ENCODE measurements around the gene AMY1B.
"Not testable (repeated sequence)": the region's sequence is repeated elsewhere in the genome, so short reads cannot be mapped to it uniquely, and the experiment has no call there.

AMY1B gene

DNA sequence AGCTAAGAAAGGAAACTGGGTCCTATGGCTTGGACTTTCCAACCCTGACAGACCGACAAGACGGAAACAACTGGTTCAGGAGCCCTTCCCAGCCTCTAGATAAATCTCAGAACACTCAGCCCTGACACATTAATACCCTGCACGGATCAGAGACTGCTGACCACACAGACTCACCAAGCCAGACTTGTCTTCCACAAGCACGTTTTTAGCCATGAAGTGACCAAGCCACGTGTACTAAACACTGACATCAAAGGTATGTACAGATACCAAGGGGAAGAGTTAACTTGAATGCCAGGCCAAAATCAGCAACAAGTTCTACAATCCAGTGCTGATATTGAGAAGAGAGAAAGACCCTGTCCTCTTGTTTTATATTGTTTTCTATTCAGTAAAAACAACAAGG is at the start of gene AMY1B:
Gene AMY1B (minus strand): TSS at position 101 of the 400 bp plus-strand sequence. CDS start 571 bp downstream, outside the sequence.
- not testable (repeated sequence) for DNase-seq

DNA sequence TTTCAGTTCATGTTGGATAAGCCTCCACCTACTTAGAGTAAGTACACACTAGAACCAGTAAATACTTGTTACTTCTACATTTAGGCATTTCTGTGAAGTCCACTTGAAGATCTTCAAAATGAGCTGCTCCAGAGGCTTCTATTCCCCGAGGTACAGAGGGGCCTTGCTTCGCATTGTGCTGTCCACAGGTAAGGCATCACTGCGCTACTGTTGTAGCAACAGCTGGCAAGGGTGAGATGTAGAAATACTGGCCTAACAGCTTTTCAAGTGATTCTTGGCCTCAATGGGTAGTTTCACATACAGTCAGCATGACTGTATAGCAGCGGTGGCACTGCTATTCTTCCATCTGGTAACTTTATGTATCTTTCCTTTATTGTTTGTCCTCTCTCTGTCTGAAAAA is 49.0 kb upstream of the AMY1B start:
- not testable (repeated sequence) for DNase-seq

DNA sequence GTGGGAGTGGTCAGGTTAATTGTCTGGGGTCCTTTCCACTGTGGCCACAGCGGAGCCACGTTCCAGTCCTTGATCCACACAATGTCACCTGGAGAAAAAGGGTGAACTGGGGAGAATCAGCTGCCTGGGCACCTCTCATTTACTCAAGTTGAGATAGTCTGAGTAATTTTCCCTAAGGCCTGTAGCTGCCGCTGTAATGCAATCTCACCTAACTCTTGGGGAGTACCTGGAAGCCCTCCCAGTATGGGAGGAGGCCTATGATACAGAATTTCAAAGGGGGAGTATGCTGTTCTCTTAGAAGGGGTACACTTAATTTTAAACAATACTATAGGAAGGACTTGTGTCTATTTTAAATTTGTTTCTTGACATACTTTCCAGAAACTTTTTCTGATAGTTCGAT is 48.4 kb upstream of the AMY1B start:
- DNase-seq: not testable (repeated sequence)

DNA sequence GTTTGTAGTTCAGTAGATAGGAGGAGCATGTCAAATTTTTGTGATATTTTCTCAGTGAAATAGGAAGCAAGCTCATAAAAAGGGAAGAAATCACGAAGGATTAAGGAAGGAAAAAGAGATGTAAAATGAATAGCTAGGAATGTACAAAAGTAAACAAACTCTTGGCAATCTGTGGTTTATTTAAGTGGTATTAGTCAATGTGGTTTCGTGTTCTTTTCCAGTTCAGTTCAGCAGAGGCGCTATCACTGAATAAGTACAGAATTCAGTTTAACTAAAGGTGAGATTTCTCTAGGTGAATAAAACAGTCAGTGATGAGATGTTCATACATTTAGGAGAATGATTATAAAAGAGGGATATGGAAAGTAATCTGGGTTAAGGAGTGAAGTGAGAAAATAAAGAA is 42.0 kb upstream of the AMY1B start:
- DNase-seq: not testable (repeated sequence)

DNA sequence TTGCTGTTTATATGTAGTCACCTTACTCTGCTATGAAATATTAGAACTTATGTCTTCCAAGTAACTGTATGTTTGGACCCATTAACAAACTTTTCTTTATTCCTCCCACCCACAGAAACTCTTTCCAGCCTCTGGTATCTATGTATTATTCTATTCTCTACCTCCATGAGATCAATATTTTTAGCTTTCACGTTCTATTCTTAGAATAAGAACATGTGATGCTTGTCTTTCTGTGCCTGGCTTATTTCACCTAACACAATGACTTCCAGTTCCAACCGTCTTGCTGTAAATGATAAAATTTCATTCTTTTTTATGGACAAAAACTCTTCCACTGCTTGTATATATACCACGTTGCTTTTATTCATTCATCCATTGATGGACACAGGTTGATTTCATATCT is 39.3 kb upstream of the AMY1B start:
- DNase-seq: not testable (repeated sequence)

DNA sequence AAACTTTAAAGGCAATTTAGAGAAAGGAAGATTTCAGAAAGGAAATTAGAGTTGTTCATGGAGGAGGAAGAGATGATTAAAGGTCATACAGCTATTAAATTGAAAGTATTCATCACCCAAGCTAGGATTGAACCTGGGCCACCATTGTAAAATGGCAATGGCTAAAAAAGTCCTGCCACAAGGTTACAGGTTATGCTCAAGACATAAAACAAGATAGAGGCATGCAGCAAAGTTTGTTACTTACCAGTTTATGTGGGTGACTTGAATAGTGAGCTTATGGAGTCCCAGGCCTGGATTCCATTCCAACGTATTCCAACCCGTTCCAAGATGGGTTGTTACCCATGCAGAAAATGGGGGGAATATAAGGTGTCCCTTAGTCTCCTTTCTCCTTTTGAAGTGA is 25.5 kb upstream of the AMY1B start:
- not testable (repeated sequence) for DNase-seq

DNA sequence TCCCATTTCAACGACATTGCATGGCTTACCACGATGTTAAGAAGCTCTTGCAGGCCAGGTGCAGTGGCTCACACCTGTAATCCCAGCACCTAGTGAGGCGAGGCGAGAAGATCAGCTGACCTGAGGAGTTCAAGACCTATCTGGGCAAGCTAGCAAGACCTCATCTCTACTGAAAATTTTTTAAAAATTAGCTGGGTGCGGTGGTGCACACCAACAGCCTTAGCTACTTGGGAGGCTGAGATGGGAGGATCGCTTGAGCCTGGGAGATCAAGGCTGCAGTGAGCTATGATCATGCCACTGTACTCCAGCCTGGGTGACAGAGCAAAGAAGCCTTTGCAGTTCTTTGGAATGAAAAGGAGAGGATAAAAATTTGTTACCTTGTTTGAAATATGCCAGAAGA is 21.4 kb upstream of the AMY1B start:
- DNase-seq: not testable (repeated sequence)

DNA sequence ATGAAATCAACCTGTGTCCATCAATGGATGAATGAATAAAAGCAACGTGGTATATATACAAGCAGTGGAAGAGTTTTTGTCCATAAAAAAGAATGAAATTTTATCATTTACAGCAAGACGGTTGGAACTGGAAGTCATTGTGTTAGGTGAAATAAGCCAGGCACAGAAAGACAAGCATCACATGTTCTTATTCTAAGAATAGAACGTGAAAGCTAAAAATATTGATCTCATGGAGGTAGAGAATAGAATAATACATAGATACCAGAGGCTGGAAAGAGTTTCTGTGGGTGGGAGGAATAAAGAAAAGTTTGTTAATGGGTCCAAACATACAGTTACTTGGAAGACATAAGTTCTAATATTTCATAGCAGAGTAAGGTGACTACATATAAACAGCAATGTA is 14.4 kb upstream of the AMY1B start:
- DNase-seq: not testable (repeated sequence)

DNA sequence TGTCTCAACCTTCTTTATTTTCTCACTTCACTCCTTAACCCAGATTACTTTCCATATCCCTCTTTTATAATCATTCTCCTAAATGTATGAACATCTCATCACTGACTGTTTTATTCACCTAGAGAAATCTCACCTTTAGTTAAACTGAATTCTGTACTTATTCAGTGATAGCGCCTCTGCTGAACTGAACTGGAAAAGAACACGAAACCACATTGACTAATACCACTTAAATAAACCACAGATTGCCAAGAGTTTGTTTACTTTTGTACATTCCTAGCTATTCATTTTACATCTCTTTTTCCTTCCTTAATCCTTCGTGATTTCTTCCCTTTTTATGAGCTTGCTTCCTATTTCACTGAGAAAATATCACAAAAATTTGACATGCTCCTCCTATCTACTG is 11.7 kb upstream of the AMY1B start:
- DNase-seq: not testable (repeated sequence)

DNA sequence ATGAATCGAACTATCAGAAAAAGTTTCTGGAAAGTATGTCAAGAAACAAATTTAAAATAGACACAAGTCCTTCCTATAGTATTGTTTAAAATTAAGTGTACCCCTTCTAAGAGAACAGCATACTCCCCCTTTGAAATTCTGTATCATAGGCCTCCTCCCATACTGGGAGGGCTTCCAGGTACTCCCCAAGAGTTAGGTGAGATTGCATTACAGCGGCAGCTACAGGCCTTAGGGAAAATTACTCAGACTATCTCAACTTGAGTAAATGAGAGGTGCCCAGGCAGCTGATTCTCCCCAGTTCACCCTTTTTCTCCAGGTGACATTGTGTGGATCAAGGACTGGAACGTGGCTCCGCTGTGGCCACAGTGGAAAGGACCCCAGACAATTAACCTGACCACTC is 5.2 kb upstream of the AMY1B start:
- not testable (repeated sequence) for DNase-seq

DNA sequence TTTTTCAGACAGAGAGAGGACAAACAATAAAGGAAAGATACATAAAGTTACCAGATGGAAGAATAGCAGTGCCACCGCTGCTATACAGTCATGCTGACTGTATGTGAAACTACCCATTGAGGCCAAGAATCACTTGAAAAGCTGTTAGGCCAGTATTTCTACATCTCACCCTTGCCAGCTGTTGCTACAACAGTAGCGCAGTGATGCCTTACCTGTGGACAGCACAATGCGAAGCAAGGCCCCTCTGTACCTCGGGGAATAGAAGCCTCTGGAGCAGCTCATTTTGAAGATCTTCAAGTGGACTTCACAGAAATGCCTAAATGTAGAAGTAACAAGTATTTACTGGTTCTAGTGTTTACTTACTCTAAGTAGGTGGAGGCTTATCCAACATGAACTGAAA is 4.7 kb upstream of the AMY1B start:
- DNase-seq: not testable (repeated sequence)

DNA sequence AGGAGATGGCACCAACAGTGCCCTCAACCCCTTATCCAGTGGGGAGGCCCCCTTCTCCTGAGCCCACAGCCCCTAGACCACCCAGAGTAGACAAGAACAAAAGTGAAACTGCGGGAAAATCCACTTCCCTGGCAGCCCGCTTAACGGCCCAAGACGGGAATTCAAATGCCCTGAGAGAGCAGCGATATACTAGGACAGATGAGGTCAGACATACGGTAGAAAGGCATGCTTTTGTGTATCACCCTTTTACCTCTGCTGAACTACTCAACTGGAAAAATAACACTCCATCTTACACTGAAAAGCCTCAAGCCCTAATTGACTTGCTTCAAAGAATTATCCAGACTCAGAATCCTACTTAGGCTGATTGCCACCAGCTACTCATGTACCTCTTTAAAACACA is 1.4 kb upstream of the AMY1B start:
- not testable (repeated sequence) for DNase-seq

DNA sequence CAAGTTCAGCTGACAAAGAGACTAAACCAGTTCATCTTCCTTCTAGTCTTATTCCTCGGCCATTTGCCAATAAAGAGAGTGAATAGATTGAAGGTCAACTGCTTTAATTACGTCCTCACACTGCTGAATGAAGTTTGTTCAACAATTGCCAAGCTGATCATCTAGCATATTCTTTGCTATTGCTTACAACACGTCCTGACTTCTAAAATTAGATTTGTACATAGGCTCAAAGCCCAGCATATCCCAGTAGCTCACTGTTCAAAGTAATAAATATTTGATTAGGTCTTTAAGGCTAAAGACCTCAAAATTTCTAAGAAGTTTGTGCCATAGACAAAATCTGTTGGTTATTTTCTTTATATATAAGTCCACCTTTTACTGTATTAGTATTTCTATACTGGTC is 19.7 kb downstream of the AMY1B start:
- DNase-seq: not testable (repeated sequence)

DNA sequence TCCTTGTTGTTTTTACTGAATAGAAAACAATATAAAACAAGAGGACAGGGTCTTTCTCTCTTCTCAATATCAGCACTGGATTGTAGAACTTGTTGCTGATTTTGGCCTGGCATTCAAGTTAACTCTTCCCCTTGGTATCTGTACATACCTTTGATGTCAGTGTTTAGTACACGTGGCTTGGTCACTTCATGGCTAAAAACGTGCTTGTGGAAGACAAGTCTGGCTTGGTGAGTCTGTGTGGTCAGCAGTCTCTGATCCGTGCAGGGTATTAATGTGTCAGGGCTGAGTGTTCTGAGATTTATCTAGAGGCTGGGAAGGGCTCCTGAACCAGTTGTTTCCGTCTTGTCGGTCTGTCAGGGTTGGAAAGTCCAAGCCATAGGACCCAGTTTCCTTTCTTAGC is 40.5 kb downstream of the AMY1B start, which contains the start of gene AMY1A:
Gene AMY1A (plus strand): TSS at position 301 of the 400 bp plus-strand sequence. CDS start 571 bp downstream, outside the sequence.
- DNase-seq: not testable (repeated sequence)

DNA sequence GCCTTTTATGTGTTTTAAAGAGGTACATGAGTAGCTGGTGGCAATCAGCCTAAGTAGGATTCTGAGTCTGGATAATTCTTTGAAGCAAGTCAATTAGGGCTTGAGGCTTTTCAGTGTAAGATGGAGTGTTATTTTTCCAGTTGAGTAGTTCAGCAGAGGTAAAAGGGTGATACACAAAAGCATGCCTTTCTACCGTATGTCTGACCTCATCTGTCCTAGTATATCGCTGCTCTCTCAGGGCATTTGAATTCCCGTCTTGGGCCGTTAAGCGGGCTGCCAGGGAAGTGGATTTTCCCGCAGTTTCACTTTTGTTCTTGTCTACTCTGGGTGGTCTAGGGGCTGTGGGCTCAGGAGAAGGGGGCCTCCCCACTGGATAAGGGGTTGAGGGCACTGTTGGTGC is 41.9 kb downstream of the AMY1B start:
- not testable (repeated sequence) for DNase-seq

DNA sequence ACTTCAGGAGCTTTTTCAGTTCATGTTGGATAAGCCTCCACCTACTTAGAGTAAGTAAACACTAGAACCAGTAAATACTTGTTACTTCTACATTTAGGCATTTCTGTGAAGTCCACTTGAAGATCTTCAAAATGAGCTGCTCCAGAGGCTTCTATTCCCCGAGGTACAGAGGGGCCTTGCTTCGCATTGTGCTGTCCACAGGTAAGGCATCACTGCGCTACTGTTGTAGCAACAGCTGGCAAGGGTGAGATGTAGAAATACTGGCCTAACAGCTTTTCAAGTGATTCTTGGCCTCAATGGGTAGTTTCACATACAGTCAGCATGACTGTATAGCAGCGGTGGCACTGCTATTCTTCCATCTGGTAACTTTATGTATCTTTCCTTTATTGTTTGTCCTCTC is 45.1 kb downstream of the AMY1B start:
- not testable (repeated sequence) for DNase-seq

DNA sequence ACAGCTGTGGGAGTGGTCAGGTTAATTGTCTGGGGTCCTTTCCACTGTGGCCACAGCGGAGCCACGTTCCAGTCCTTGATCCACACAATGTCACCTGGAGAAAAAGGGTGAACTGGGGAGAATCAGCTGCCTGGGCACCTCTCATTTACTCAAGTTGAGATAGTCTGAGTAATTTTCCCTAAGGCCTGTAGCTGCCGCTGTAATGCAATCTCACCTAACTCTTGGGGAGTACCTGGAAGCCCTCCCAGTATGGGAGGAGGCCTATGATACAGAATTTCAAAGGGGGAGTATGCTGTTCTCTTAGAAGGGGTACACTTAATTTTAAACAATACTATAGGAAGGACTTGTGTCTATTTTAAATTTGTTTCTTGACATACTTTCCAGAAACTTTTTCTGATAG is 45.7 kb downstream of the AMY1B start:
- DNase-seq: not testable (repeated sequence)

DNA sequence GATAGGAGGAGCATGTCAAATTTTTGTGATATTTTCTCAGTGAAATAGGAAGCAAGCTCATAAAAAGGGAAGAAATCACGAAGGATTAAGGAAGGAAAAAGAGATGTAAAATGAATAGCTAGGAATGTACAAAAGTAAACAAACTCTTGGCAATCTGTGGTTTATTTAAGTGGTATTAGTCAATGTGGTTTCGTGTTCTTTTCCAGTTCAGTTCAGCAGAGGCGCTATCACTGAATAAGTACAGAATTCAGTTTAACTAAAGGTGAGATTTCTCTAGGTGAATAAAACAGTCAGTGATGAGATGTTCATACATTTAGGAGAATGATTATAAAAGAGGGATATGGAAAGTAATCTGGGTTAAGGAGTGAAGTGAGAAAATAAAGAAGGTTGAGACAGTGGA is 52.1 kb downstream of the AMY1B start:
- not testable (repeated sequence) for DNase-seq

DNA sequence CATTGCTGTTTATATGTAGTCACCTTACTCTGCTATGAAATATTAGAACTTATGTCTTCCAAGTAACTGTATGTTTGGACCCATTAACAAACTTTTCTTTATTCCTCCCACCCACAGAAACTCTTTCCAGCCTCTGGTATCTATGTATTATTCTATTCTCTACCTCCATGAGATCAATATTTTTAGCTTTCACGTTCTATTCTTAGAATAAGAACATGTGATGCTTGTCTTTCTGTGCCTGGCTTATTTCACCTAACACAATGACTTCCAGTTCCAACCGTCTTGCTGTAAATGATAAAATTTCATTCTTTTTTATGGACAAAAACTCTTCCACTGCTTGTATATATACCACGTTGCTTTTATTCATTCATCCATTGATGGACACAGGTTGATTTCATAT is 54.8 kb downstream of the AMY1B start:
- not testable (repeated sequence) for DNase-seq
